ENCODE measurements around the gene DNM1L.
"Not testable (repeated sequence)": the region's sequence is repeated elsewhere in the genome, so short reads cannot be mapped to it uniquely, and the experiment has no call there.

Gene DNM1L

GRCh38 chr12:32698285-32698684 is 19.2 kb downstream of the DNM1L start:
- no peak for DNase-seq

GRCh38 chr12:32699437-32699836 is 20.3 kb downstream of the DNM1L start:
- not testable (repeated sequence) for DNase-seq

- no peak for DNase-seq
These were observed 23.4 kb downstream of the DNM1L start for GRCh38 chr12:32702473-32702872.

- DNase-seq, result no peak
These were observed 23.8 kb downstream of the DNM1L start for GRCh38 chr12:32702946-32703345.

GRCh38 chr12:32705783-32706182 is 26.7 kb downstream of the DNM1L start:
- DNase-seq, result no peak

- no peak for DNase-seq
These were observed 27.4 kb downstream of the DNM1L start for GRCh38 chr12:32706335-32707024.

- DNase-seq, result no peak
These were observed 29.8 kb downstream of the DNM1L start for GRCh38 chr12:32708926-32709325.

GRCh38 chr12:32714772-32715171 is 35.7 kb downstream of the DNM1L start:
- DNase-seq, result no peak

GRCh38 chr12:32718926-32719325 is 39.8 kb downstream of the DNM1L start:
- DNase-seq, result no peak

- DNase-seq, result not testable (repeated sequence)
These were observed 46.2 kb downstream of the DNM1L start for GRCh38 chr12:32725308-32725707.

- no peak for DNase-seq
These were observed 47.2 kb downstream of the DNM1L start for GRCh38 chr12:32726286-32726685.

GRCh38 chr12:32727237-32727636 is 48.1 kb downstream of the DNM1L start:
- no peak for DNase-seq

GRCh38 chr12:32734952-32735351 is 55.9 kb downstream of the DNM1L start:
- DNase-seq, result no peak

GRCh38 chr12:32736445-32736844 is 57.3 kb downstream of the DNM1L start:
- DNase-seq, result no peak

GRCh38 chr12:32737715-32738114 is 58.6 kb downstream of the DNM1L start:
- DNase-seq, result no peak

- no peak for DNase-seq
These were observed 60.2 kb downstream of the DNM1L start for GRCh38 chr12:32739279-32739678.

GRCh38 chr12:32742133-32742532 is 63.0 kb downstream of the DNM1L start:
- no peak for DNase-seq

GRCh38 chr12:32743264-32743663 is 64.2 kb downstream of the DNM1L start:
- DNase-seq, result no peak

- no peak for DNase-seq
These were observed 74.5 kb downstream of the DNM1L start for GRCh38 chr12:32753605-32754004.

GRCh38 chr12:32754111-32754510 is 75.0 kb downstream of the DNM1L start:
- no peak for DNase-seq

- DNase-seq, result peak; percentile 82
These were observed 76.1 kb downstream of the DNM1L start for GRCh38 chr12:32755051-32755653.

GRCh38 chr12:32755654-32756475 is 76.8 kb downstream of the DNM1L start, which contains the start of gene YARS2:
Gene YARS2 (minus strand): TSS chr12:32755897. CDS start chr12:32755874, 23 bp downstream.
- DNase-seq, result peak; percentile 91

- no peak for DNase-seq
These were observed 77.5 kb downstream of the DNM1L start for GRCh38 chr12:32756476-32757066.
